ENCODE measurements around the gene TIFAB.
"Not testable (repeated sequence)": the region's sequence is repeated elsewhere in the genome, so short reads cannot be mapped to it uniquely, and the experiment has no call there.

TIFAB gene, protein sequence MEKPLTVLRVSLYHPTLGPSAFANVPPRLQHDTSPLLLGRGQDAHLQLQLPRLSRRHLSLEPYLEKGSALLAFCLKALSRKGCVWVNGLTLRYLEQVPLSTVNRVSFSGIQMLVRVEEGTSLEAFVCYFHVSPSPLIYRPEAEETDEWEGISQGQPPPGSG

DNA sequence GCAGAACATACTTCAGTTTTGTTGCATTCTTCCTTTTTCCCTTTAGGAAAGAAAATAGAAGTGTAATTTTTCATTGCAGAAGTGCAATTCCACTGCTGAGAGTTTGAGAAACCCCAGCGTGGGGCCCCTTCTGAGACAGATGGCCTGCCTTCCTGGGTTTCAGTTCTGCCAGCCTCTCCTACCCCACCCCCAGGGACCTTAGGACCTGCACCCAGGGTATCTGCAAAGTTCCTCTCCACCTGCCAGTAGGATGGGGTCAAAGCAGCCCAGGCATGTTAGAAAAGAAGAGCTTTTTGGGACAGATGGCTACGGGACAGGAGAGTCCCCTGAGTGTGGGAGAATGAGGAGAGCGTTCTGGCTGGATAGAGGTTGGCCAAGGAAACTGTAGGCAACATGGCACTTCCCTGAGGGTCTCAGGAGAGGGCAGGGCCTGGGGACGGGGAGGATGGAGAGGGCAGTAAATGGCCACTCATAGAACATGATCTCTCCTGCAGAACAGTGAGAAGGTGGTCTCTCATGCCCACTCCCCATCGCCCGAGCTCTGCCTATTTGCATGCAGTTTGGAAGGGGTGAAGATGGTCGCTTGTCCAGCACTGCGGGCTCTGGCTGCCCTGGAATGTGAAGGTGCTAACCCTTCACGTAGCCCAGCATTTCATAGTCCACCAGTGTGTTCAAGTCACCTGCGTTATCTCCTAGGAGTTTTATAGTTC is at the start of gene TIFAB:
Gene TIFAB (minus strand): TSS at position 31 of the 710 bp plus-strand sequence. CDS start 2,412 bp downstream, outside the sequence.
- no peak for DNase-seq (ENCODE audit: low spot score)
- TF ChIP-seq, protein P1, sequence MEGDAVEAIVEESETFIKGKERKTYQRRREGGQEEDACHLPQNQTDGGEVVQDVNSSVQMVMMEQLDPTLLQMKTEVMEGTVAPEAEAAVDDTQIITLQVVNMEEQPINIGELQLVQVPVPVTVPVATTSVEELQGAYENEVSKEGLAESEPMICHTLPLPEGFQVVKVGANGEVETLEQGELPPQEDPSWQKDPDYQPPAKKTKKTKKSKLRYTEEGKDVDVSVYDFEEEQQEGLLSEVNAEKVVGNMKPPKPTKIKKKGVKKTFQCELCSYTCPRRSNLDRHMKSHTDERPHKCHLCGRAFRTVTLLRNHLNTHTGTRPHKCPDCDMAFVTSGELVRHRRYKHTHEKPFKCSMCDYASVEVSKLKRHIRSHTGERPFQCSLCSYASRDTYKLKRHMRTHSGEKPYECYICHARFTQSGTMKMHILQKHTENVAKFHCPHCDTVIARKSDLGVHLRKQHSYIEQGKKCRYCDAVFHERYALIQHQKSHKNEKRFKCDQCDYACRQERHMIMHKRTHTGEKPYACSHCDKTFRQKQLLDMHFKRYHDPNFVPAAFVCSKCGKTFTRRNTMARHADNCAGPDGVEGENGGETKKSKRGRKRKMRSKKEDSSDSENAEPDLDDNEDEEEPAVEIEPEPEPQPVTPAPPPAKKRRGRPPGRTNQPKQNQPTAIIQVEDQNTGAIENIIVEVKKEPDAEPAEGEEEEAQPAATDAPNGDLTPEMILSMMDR (IDR thresholded peaks at IDR 0.05; ENCODE audit: extremely low read depth, insufficient read depth, missing control alignments): no peak
- in situ Hi-C loops (cut with MboI; ENCODE audit: low pct_unique_long_range_greater_than_20kb, low sequenced_read_pairs, unreplicated experiment): no loop called here

DNA sequence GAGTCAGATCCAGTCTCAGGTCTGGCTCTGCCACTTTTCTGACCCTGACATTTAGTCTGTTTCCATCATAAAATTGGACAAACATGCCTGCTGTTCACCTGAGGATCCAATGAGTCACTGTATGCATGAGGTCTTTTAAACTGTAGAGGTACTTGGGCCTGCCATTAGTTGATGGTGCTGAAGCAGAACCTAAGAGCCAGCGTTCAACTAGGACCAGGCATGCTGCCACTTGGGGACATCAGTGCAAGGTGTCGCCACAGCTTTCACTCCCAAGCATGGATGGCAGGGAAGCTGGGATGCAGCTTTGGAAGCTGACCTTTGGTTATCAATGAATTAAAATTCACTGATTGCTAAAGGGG is 46.5 kb upstream of the TIFAB start:
- no peak for DNase-seq (ENCODE audit: low spot score)

DNA sequence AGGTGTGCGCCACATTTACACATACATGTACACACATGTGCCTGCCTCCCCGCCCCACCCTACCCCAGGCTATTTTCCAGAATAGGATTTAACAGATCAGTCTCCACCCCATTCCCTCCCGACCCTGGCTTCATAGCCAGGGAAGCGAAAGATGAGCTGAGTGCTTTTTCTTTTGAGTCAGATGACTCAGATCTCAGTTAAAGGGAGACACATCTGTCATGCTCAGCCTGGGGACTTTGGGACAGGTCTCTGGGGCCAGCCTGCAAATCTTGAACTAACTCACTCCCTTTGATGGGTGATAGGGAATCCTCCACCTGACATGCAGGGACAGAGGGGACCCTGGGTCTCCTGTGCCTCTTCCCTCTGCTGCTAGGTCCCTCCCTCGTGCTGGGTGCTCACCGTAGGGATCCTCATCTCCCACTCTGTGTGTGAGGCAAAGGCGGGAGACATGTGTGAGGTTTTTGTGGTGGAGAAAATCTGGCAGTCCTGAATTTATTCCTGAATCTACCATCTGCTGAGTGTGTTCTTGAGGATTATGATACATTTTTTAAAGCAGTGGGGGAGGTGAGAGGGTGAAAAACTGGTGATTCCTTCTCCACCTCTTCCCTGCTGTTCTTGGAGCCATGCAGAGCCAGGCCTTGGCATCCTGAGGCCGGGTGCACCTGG is 46.0 kb upstream of the TIFAB start:
- no peak for DNase-seq (ENCODE audit: low spot score)
- in situ Hi-C loops (cut with MboI; ENCODE audit: low pct_unique_long_range_greater_than_20kb, low sequenced_read_pairs, unreplicated experiment): no loop called here
- TF ChIP-seq, protein P1 (IDR thresholded peaks at IDR 0.05; ENCODE audit: extremely low read depth, insufficient read depth, missing control alignments): no peak

More for the DNA sequence above, 46.5 kb upstream of the TIFAB start:
- in situ Hi-C loops (cut with MboI; ENCODE audit: low pct_unique_long_range_greater_than_20kb, low sequenced_read_pairs, unreplicated experiment): no loop called here
- TF ChIP-seq, protein P1 (IDR thresholded peaks at IDR 0.05; ENCODE audit: extremely low read depth, insufficient read depth, missing control alignments): no peak

DNA sequence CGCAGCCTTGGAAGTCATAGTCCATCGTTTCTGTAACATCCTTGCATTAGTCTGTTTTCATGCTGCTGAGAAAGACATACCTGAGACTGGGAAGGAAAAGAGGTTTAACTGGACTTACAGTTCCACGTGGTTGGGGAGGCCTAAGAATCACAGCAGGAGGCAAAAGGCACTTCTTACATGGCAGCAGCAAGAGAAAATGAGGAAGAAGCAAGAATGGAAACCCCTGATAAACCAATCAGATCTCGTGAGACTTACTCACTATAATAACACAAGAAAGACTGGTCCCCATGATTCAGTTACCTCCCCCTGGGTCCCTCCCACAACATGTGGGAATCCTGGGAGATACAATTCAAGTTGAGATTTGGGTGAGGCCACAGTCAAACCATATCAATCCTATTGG is 43.4 kb upstream of the TIFAB start:
- in situ Hi-C loops (cut with MboI; ENCODE audit: low pct_unique_long_range_greater_than_20kb, low sequenced_read_pairs, unreplicated experiment); DNase-seq (ENCODE audit: low spot score): not testable (repeated sequence)

DNA sequence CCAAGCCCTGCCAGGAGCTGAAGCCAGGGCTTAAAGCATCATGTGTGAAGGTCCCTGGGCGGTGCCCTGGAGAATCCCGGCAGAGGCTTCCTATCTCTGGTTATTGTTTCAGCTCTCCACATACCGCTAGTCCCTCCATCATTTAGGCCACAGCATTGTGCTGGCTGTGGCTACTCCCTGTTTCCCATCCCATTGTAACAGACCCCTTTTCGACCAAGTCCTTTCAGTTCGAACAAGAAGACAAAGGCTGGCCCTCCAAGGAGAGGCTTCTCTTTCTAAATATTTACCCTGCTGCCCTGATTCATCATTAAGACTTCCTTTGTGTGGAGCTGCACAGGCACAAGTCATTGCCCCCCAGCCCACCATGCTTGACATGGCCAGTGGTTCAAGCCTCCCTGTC is 42.0 kb upstream of the TIFAB start:
- DNase-seq (ENCODE audit: low spot score): no peak
- TF ChIP-seq, protein P1 (IDR thresholded peaks at IDR 0.05; ENCODE audit: extremely low read depth, insufficient read depth, missing control alignments): no peak
- in situ Hi-C loops (cut with MboI; ENCODE audit: low pct_unique_long_range_greater_than_20kb, low sequenced_read_pairs, unreplicated experiment): no loop called here

DNA sequence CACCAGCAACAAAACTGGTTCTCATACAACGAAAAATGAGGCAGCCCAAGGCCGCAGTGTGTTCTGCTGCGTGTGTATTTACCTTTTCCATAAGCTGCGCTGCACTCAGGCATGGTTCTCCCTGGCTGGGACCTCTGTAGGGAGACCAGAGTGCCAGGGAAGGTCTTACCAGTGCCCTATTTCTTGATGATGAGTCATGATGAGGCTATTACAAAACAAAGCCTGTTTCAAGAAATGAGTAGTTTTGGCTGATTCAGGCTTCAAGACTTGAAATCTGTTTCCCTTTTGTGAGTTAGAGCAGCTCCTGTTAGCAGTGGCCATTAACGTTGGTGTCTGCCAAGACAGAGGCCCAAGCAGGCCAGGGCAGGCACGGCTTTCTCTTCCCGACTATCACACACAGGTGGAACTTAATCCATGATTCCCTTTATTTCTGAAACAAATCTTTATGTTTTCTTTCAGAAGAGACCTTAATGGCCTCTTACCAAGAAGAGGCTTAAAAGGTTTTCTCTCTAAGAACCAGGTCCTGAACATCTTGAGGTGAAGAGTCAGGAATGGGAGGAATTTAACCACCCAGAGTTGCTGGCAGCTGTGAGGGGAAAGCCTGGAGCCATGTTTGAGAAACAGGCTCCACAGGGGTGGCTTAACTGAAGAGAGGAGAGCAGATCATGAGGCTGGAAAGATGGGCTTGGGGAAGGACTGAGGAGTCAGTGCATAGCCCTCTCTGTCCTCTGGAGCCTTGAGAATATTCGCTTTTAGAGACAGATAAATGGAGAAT is 41.4 kb upstream of the TIFAB start:
- no peak for DNase-seq (ENCODE audit: low spot score)
- TF ChIP-seq, protein P1 (IDR thresholded peaks at IDR 0.05; ENCODE audit: extremely low read depth, insufficient read depth, missing control alignments): no peak
- in situ Hi-C loops (cut with MboI; ENCODE audit: low pct_unique_long_range_greater_than_20kb, low sequenced_read_pairs, unreplicated experiment): no loop called here

Measured in GM13977 (cell line).